ENCODE measurements around the gene AQP6.

- TF ChIP-seq ZNF274 (IDR thresholded peaks at IDR 0.05; ENCODE audit: low read depth, low read length) (no peak), SUZ12 (IDR thresholded peaks at IDR 0.05; ENCODE audit: extremely low read depth, insufficient read depth, insufficient read length) (no peak)
Measured at GRCh38 chr12:50003595-50003994, 30.8 kb downstream of the AQP6 start.
